K562 (cell line): ENCODE data around the gene CLEC17A. TPM values are rescaled to one million over a fixed set of nuclear protein-coding genes. Genes with fewer than 3 reads are reported as not detected.
A peak's percentile ranks its signal among the peaks of the same experiment; 100 is the strongest.

ENCODE experiments used
- CXXC5 ChIP-seq: fragments of 250-450 bp; sonication (Bioruptor Pico); IDR thresholded peaks from 2 replicates; pipeline ENCODE4 v1.8.0; 2022; ENCODE audit warnings: inconsistent platforms, mild to moderate bottlenecking, moderate library complexity
- DMBX1 ChIP-seq: fragments of 250-450 bp; sonication (Bioruptor Pico); IDR thresholded peaks from 2 replicates; pipeline ENCODE4 v1.8.0; 2022; ENCODE audit warnings: inconsistent platforms, mild to moderate bottlenecking, moderate library complexity, borderline replicate concordance
- HNRNPH1 ChIP-seq: fragments of 200-400 bp; formaldehyde crosslinking; optimal IDR thresholded peaks from 2 replicates; pipeline ENCODE3; 2017; ENCODE audit warnings: low read depth, mild to moderate bottlenecking, low read length, moderate library complexity
- MTA3 ChIP-seq: fragments of 450-650 bp; formaldehyde crosslinking; IDR thresholded peaks from 2 replicates; pipeline ENCODE4 v1.6.1; 2017; ENCODE audit warnings: mild to moderate bottlenecking, borderline replicate concordance
- MYNN ChIP-seq, 2 experiments: sonication (generic); formaldehyde crosslinking in 1 of 2; IDR thresholded peaks; 2 replicates each; pipeline versions ENCODE4 v1.5.0 to v1.6.1; 2016 to 2020; ENCODE audit warnings: antibody characterized with exemption in 1 of 2, missing genetic modification reagents in 1 of 2
- ZNF764 ChIP-seq: fragments of 250-450 bp; sonication (Bioruptor Pico); IDR thresholded peaks from 2 replicates; pipeline ENCODE4 v1.4.0; 2020; ENCODE audit warnings: low read depth, mild to moderate bottlenecking, moderate library complexity
- polyA plus RNA-seq, 8 experiments: library from polyadenylated mRNA; depleted of rRNA in 4 of 8; stranded (reverse) in 5 of 8; unstranded in 3 of 8; fragments of >200 nt; fragmentation: Nextera tagmentation in 2 of 8; fragmentation: Illumina TruSeq in 1 of 8; extraction: Ambion mirVana in 2 of 8; extraction: Trizol in 1 of 8; gene quantifications; 2 replicates each; pipeline versions ENCODE4 v1.2.1 to v1.2.3, GENCODE V29; 2011 to 2014; ENCODE audit warnings: inconsistent platforms in 1 of 8, missing spikeins in 1 of 8
- total RNA-seq, 7 experiments: library from RNA; depleted of rRNA in 6 of 7; stranded (reverse); fragments of >200 nt in 6 of 7; fragmentation: Illumina TruSeq in 2 of 7; extraction: Trizol in 2 of 7; gene quantifications; 2 replicates each; pipeline versions ENCODE4 v1.2.1 to v1.2.3, GENCODE V29; 2011 to 2021; ENCODE audit warnings: low replicate concordance in 1 of 7
- TF ChIP-seq, protein P1 (sequence below), 2 experiments: IDR thresholded peaks in 1 of 2; conservative IDR thresholded peaks in 1 of 2; 2 replicates each; pipeline ENCODE4 v1.6.1; 2016; ENCODE audit warnings: low read depth in 2 of 2, mild to moderate bottlenecking in 1 of 2, missing compliant biosample characterization in 1 of 2, missing genetic modification characterization in 1 of 2, moderate library complexity in 1 of 2
- TF ChIP-seq, protein P2 (sequence below), 2 experiments: fragments of 450-650 bp in 1 of 2; sonication (generic) in 1 of 2; formaldehyde crosslinking in 1 of 2; IDR thresholded peaks; 2 replicates each; pipeline versions ENCODE4 v1.7.1 to v1.9.0; 2016 to 2022; ENCODE audit warnings: inconsistent platforms in 1 of 2, mild to moderate bottlenecking in 1 of 2, missing genetic modification reagents in 1 of 2
- TF ChIP-seq, protein P3 (sequence below): fragments of 250-450 bp; sonication (Bioruptor Pico); IDR thresholded peaks from 2 replicates; pipeline ENCODE4 v1.4.0; 2020; ENCODE audit warnings: mild to moderate bottlenecking, moderate library complexity

CLEC17A gene
- total and polyA plus RNA-seq, 9 of the 15 experiments (the other 6 are each of a cell fraction or from before 2014, with no cell fraction given), result 0.03 TPM; not detected in 8

DNA sequence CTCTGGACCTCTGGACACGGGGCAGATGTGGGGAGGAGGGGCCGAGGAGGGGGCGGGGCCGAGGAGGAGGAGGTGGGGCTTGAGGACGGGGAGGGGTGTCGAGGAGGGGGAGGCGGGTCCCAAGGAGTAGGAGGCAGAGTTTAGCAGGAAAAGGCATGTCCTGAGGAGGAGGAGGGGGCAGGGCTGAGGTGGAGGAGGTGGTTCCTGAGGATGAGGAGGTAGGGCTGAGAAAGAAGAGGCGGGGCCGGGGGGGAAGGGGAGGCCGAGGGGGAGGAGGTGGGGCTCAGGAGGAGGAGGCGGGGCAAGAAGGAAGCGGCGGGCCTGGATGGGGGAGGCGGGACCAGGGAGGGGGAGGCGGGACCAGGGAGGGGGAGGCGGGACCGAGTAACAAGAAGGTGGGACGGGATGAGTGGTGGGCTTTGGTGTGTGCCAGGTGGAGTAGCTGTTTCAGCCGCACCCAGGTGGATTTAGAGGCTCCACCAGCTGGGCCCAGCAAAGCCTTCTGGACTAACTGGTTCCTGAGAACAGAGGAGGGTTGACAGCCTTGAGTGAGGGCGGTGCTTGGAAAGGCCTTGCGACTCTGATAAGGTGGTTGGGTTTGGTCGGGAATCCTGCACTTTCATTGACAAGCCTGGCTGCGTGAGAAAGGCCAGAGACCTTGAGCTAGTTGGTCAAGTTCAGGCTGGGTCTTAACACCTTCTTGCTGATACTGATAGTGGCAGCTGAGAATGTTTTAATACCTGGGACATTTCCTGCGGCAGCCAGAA, 45.8 kb upstream of the CLEC17A start (continued):
- TF ChIP-seq, protein P1, sequence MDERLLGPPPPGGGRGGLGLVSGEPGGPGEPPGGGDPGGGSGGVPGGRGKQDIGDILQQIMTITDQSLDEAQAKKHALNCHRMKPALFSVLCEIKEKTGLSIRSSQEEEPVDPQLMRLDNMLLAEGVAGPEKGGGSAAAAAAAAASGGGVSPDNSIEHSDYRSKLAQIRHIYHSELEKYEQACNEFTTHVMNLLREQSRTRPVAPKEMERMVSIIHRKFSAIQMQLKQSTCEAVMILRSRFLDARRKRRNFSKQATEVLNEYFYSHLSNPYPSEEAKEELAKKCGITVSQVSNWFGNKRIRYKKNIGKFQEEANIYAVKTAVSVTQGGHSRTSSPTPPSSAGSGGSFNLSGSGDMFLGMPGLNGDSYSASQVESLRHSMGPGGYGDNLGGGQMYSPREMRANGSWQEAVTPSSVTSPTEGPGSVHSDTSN (CRISPR knock-in tag; IDR thresholded peaks at IDR 0.05; ENCODE audit: low read depth), result no peak
- TF ChIP-seq, protein P1 (tag; conservative IDR thresholded peaks at IDR 0.05; ENCODE audit: low read depth), result peak; percentile 59
- no peak for TF ChIP-seq HNRNPH1
- TF ChIP-seq, protein P2, sequence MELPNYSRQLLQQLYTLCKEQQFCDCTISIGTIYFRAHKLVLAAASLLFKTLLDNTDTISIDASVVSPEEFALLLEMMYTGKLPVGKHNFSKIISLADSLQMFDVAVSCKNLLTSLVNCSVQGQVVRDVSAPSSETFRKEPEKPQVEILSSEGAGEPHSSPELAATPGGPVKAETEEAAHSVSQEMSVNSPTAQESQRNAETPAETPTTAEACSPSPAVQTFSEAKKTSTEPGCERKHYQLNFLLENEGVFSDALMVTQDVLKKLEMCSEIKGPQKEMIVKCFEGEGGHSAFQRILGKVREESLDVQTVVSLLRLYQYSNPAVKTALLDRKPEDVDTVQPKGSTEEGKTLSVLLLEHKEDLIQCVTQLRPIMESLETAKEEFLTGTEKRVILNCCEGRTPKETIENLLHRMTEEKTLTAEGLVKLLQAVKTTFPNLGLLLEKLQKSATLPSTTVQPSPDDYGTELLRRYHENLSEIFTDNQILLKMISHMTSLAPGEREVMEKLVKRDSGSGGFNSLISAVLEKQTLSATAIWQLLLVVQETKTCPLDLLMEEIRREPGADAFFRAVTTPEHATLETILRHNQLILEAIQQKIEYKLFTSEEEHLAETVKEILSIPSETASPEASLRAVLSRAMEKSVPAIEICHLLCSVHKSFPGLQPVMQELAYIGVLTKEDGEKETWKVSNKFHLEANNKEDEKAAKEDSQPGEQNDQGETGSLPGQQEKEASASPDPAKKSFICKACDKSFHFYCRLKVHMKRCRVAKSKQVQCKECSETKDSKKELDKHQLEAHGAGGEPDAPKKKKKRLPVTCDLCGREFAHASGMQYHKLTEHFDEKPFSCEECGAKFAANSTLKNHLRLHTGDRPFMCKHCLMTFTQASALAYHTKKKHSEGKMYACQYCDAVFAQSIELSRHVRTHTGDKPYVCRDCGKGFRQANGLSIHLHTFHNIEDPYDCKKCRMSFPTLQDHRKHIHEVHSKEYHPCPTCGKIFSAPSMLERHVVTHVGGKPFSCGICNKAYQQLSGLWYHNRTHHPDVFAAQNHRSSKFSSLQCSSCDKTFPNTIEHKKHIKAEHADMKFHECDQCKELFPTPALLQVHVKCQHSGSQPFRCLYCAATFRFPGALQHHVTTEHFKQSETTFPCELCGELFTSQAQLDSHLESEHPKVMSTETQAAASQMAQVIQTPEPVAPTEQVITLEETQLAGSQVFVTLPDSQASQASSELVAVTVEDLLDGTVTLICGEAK (IDR thresholded peaks at IDR 0.05), result no peak
- TF ChIP-seq, protein P2 (CRISPR knock-in tag; IDR thresholded peaks at IDR 0.05), result no peak
- TF ChIP-seq MYNN (IDR thresholded peaks at IDR 0.05), result no peak
- TF ChIP-seq MYNN (CRISPR knock-in tag; IDR thresholded peaks at IDR 0.05), result no peak
- TF ChIP-seq CXXC5 (CRISPR knock-in tag), result peak; percentile 62
- TF ChIP-seq MTA3, result peak; percentile 48; the same call in 1 of the 2 replicates
- no peak for TF ChIP-seq ZNF764 (CRISPR knock-in tag)
- TF ChIP-seq DMBX1 (CRISPR knock-in tag), result peak; percentile 49; the same call in 1 of the 2 replicates
- TF ChIP-seq, protein P3, sequence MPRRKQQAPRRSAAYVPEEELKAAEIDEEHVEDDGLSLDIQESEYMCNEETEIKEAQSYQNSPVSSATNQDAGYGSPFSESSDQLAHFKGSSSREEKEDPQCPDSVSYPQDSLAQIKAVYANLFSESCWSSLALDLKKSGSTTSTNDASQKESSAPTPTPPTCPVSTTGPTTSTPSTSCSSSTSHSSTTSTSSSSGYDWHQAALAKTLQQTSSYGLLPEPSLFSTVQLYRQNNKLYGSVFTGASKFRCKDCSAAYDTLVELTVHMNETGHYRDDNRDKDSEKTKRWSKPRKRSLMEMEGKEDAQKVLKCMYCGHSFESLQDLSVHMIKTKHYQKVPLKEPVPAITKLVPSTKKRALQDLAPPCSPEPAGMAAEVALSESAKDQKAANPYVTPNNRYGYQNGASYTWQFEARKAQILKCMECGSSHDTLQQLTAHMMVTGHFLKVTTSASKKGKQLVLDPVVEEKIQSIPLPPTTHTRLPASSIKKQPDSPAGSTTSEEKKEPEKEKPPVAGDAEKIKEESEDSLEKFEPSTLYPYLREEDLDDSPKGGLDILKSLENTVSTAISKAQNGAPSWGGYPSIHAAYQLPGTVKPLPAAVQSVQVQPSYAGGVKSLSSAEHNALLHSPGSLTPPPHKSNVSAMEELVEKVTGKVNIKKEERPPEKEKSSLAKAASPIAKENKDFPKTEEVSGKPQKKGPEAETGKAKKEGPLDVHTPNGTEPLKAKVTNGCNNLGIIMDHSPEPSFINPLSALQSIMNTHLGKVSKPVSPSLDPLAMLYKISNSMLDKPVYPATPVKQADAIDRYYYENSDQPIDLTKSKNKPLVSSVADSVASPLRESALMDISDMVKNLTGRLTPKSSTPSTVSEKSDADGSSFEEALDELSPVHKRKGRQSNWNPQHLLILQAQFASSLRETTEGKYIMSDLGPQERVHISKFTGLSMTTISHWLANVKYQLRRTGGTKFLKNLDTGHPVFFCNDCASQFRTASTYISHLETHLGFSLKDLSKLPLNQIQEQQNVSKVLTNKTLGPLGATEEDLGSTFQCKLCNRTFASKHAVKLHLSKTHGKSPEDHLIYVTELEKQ (CRISPR knock-in tag), result no peak
